Motor neuron (in vitro differentiated cells): Measurements from ENCODE around the gene EPS8L2. TPM values are rescaled to one million over a fixed set of nuclear protein-coding genes. Genes with fewer than 3 reads are reported as not detected.

Source experiments
- ATAC-seq, 8 experiments: fragments of 200-7000 bp; cut with Tn5 transposase; replicated peaks in 6 of 8; 2 replicates each; pipeline ENCODE4 v1.8.0; 2021; ENCODE audit warnings: mild to moderate bottlenecking in 8 of 8, moderate library complexity in 8 of 8
- H3K27ac ChIP-seq, 2 donors: fragments of 250-450 bp; sonication (Bioruptor Pico); 2 replicates each; pipeline ENCODE4 v1.9.0; 2021; ENCODE audit warnings: antibody characterized with exemption in 2 of 2, mild to moderate bottlenecking in 2 of 2, moderate library complexity in 1 of 2
- H3K4me1 ChIP-seq, 2 donors: fragments of 250-450 bp; sonication (Bioruptor Pico); replicated peaks in 1 of 2; 2 replicates each; pipeline ENCODE4 v1.6.1; 2021; ENCODE audit warnings: antibody characterized with exemption in 2 of 2, mild to moderate bottlenecking in 2 of 2, moderate library complexity in 1 of 2
- H3K4me3 ChIP-seq, 5 donors: fragments of 250-450 bp; sonication (Bioruptor Pico); 2 replicates each; pipeline ENCODE4 v1.9.0; 2021; ENCODE audit warnings: antibody characterized with exemption in 5 of 5, mild to moderate bottlenecking in 5 of 5, moderate library complexity in 4 of 5
- WGBS, 10 experiments: fragments of 450-650 bp; shearing (Covaris generic); methylation state at CpG; one replicate each; pipeline ENCODE4 v1.0.0; 2022; 5-methylcytosine and 5-hydroxymethylcytosine counted together
- in situ Hi-C, 9 experiments: fragments of 400-800 bp; cut with MboI; loops; one replicate each; pipeline ENCODE4 v1.15.0; 2021; ENCODE audit warnings: low sequenced_read_pairs in 9 of 9, low pct_unique_long_range_greater_than_20kb in 2 of 9; ENCODE audit not compliant: unreplicated experiment in 9 of 9
- total RNA-seq, 8 experiments: library from RNA; unstranded; fragments of 300-600 nt; gene quantifications; 2 replicates each; pipeline versions ENCODE4 v1.2.3 to v1.2.4, GENCODE V29; 2022

EPS8L2 gene
- total RNA-seq, 8 experiments from 2014 or later, result 1.2 to 41.9 (median 7.9) TPM

GRCh38 chr11:692824-693414, 13.1 kb upstream of the EPS8L2 start:
- in situ Hi-C loops, result no loop called here
- peak overlapping the region in 3 of 5 donors; percentile 37 to 78 (median 63) for H3K4me3 ChIP-seq
- ATAC-seq, result no peak
- H3K27ac ChIP-seq, result no peak overlapping the region
- H3K4me1 ChIP-seq, result peaks cover 15 to 26% of the 10 kb centered on the region in 2 donors
- 20 to 90% (median 67%) methylated on average over 1 to 22 of the region's 23 CpGs for WGBS, 10 experiments

GRCh38 chr11:693415-693831, 12.6 kb upstream of the EPS8L2 start:
- in situ Hi-C loops, result no loop called here
- Histone ChIP-seq H3K4me3 (peak overlapping the region in 4 of 5 donors; percentile 37 to 78 (median 59)), H3K27ac (no peak overlapping the region), H3K4me1 (peaks cover 15 to 30% of the 10 kb centered on the region in 2 donors)
- 0 to 31% (median 17%) methylated on average over 1 to 3 of the region's 13 CpGs; no CpG with 5 or more reads in 5 of the 10 experiments for WGBS, 10 experiments
- ATAC-seq, result no peak

DNA sequence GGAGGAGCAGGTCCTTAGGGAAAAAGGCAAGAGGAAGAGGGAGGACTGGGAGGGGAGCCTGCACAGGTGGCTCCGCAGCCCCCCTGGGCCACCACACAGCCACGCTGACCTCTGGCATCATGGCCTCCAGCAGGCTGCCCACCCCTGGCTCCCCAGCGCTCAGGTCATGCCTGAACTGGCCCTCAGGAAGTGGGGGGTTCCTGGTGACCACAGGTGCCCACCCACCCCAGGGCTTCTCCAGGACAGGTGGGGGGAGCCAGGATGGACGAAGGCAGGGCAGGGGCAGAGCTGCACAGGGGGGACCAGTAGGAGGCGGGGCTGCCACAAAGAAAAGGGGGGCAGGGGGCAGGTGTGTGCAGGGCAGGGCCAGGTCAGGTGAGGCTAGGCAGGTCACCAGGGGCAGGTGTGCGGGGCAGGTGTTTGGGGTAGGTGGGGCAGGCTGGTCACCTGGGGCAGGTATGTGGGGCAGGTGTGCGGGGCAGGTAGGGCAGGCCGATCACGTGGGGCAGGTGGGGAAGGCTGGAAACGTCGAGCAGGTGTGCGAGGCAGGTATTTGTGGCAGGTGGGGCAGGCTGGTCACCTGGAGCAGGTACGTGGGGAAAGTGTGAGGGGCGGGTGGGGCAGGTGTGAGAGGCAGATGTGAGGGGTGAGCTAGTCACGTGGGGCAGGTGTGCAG, 12.0 kb upstream of the EPS8L2 start:
- no peak for ATAC-seq
- in situ Hi-C loops, result no loop called here
- Histone ChIP-seq H3K4me1 (peaks cover 15 to 32% of the 10 kb centered on the region in 2 donors), H3K4me3 (peak overlapping the region; percentile 37 to 83 (median 63)), H3K27ac (no peak overlapping the region)
- WGBS, 10 experiments, result no CpG with 5 or more reads among the region's 15 CpGs

- H3K27ac ChIP-seq, result peak within 1 kb of the TSS; percentile 100
- 0% methylated on average over 3 to 10 of the region's 103 CpGs; no CpG with 5 or more reads in 5 of the 10 experiments for WGBS, 10 experiments
- in situ Hi-C loops, result no loop called here
- peak; percentile 73 to 89 (median 88) for ATAC-seq
- peaks cover 15 to 32% of the 10 kb centered on the region in 2 donors for H3K4me1 ChIP-seq
- peak within 1 kb of the TSS; percentile 63 to 84 (median 78) for H3K4me3 ChIP-seq
Observed at GRCh38 chr11:694563-695287, 11.3 kb upstream of the EPS8L2 start, which contains the start of gene DEAF1. Gene DEAF1 (minus strand): TSS chr11:695222. CDS start chr11:695047, 175 bp downstream.

GRCh38 chr11:695288-695537, 10.8 kb upstream of the EPS8L2 start:
- Histone ChIP-seq H3K4me3 (peak overlapping the region; percentile 63 to 84 (median 78)), H3K27ac (peak overlapping the region; percentile 100), H3K4me1 (peaks cover 15 to 32% of the 10 kb centered on the region in 2 donors)
- in situ Hi-C loops, result no loop called here
- ATAC-seq, result no peak
- 0 to 4% (median 0%) methylated on average over 1 to 9 of the region's 25 CpGs; no CpG with 5 or more reads in 5 of the 10 experiments for WGBS, 10 experiments

- peak within 1 kb of the TSS; percentile 100 for H3K27ac ChIP-seq
- peak within 1 kb of the TSS; percentile 63 to 84 (median 78) for H3K4me3 ChIP-seq
- WGBS, 10 experiments, result 0 to 1% (median 0%) methylated on average over 1 to 24 of the region's 101 CpGs; no CpG with 5 or more reads in 5 of the 10 experiments
- in situ Hi-C loops, result no loop called here
- peaks cover 15 to 32% of the 10 kb centered on the region in 2 donors for H3K4me1 ChIP-seq
- ATAC-seq, result peak; percentile 67 to 86 (median 82)
Observed at GRCh38 chr11:695538-696248, 10.3 kb upstream of the EPS8L2 start, which contains the start of gene TMEM80. Gene TMEM80 (plus strand): TSS chr11:695816. CDS start chr11:695828, 12 bp downstream.

DNA sequence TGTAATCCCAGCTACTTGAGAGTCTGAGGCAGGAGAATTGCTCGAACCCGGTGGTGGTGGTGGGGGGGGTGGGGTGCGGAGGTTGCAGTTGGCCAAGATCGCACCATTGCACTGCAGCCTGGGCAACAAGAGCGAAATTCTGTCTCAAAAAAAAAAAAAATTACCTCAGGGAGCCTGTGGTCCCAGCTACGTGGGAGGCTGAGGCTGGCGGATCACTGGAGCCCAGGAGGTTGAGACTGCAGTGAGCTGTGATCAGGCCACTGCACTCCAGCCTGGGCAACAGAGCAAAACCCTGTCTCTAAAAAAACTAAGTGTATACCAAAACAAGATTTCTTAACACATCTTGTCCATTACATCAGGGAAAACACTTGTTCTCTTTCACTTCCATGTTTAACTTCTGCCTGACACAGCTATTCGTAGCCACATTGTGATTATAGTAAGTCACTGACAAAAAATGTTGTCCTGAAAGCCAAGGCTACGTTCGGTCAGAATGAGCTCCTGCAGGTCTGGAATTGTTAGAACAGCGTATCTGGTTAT, 9.0 kb upstream of the EPS8L2 start:
- peaks cover 15 to 32% of the 10 kb centered on the region in 2 donors for H3K4me1 ChIP-seq
- H3K27ac ChIP-seq, result no peak overlapping the region
- 18 to 100% (median 80%) methylated on average over 1 to 8 of the region's 11 CpGs; no CpG with 5 or more reads in 1 of the 10 experiments for WGBS, 10 experiments
- in situ Hi-C loops, result no loop called here
- no peak overlapping the region for H3K4me3 ChIP-seq
- no peak for ATAC-seq

DNA sequence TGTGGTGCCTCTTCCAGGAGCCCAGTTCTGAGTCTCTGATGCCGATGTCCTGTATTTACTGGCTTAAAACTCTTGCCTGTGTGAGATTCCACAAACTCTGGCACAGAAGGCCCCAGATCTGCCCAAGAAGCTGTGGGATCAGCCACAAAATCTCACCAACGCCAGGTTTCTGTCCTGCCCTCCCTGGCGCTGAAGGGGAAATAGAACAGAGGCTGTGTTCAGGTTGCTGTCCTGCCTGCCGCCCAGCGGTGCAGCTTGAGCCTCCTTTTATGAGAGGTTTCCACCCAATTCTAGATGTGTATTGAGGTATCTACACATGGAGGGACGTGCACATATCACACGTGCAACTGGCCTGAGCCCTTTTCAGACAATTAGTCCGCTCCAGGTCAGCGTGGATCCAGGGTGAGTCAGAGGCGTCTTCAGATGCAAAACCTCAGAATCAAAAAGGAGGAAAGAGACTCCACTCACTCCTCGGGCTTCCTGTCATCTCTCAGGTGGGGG, 8.2 kb upstream of the EPS8L2 start:
- Histone ChIP-seq H3K4me1 (peaks cover 14 to 30% of the 10 kb centered on the region in 2 donors), H3K4me3 (no peak overlapping the region), H3K27ac (no peak overlapping the region)
- in situ Hi-C loops, result no loop called here
- 24 to 89% (median 54%) methylated on average over 1 to 5 of the region's 11 CpGs; no CpG with 5 or more reads in 5 of the 10 experiments for WGBS, 10 experiments
- ATAC-seq, result no peak

DNA sequence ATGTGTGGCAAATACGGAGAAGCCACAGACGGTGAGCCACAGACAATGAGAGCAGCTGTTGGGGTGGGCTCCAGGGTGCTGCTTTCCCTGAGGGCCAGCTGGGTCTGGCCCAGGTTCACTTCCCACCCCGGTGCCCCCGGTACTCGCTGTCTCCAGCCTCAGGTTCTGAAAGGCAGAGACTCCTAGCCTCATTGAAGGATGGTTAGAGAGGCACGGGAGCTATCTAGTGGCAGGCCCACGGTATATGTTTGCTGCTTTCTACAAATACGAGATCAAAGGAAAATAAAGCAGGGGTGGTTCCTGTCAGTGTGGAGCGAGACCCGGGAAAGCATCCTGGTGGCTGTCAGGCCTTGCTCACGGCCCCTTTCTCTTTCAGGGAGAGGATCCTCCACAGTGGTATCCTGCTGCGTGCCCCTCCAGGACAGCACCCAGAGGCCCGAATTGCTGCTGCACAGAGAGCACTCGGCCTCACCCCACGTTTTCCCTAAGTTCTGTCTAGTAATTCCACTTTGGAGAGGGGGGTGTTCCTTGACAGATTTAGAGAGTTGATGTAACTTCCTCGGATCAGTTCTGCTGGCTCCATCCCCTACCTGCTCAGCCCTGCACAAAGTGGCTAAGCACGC, 7.4 kb upstream of the EPS8L2 start:
- no peak overlapping the region for H3K27ac ChIP-seq
- 0 to 81% (median 58%) methylated on average over 1 to 11 of the region's 17 CpGs; no CpG with 5 or more reads in 3 of the 10 experiments for WGBS, 10 experiments
- ATAC-seq, result no peak
- peaks cover 6 to 23% of the 10 kb centered on the region in 2 donors for H3K4me1 ChIP-seq
- in situ Hi-C loops, result no loop called here
- H3K4me3 ChIP-seq, result no peak overlapping the region

DNA sequence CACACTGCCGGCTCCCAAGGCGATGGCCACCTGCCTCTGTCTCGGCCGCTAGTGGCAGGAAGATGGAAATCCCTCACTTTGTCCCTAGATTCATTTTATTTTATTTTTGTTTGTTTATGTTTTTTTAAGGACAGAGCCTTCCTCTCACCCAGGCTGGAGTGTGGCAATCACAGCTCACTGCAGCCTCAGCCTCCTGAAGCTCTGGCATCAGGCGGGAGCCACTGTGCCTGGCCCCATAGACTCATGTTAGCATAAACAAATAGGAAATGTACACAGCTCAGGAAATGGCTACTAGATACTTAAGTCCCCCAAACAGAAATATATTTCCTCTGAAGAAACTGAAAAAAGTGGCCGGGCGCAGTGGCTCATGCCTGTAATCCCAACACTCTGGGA, 6.9 kb upstream of the EPS8L2 start:
- Histone ChIP-seq H3K27ac (no peak overlapping the region), H3K4me3 (no peak overlapping the region), H3K4me1 (peaks cover 1 to 18% of the 10 kb centered on the region in 2 donors)
- in situ Hi-C loops, result no loop called here
- ATAC-seq, result no peak
- WGBS, 10 experiments, result 70 to 100% (median 90%) methylated on average over 2 to 7 of the region's 7 CpGs; no CpG with 5 or more reads in 3 of the 10 experiments

DNA sequence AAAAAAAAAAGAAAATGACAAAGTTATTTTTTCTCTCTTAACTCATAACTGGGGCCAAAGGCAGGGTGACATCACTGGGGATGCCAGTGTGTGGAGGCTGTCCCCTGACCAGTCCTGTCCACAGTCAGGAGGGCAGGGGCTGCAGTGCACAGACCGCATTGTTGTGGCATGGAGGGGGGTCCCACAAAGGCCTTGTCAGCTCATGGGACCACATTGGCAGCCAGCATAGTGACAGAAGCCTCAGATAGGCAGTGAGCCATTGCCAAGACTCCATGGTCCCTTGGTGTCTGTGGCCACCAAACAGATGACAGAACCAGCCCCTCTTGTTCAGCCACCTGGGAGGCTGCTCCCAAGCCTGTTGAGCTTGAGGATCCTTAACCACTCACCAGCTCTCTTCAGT, 6.3 kb upstream of the EPS8L2 start:
- ATAC-seq, result no peak
- Histone ChIP-seq H3K4me3 (no peak overlapping the region), H3K27ac (no peak overlapping the region), H3K4me1 (peaks cover 0 to 16% of the 10 kb centered on the region in 2 donors)
- 86 to 100% methylated on average over 1 of the region's 1 CpG; no CpG with 5 or more reads in 8 of the 10 experiments for WGBS, 10 experiments
- in situ Hi-C loops, result no loop called here
